A549 (cell line): ENCODE data around the gene ST6GAL1.

Source experiments
- BHLHE40 ChIP-seq: IDR thresholded peaks from 2 replicates; pipeline ENCODE4 v1.6.1; 2012; ENCODE audit warnings: low read depth, low read length, inconsistent platforms
- CTCF ChIP-seq: fragments of >200 bp; sonication (Bioruptor Twin); formaldehyde crosslinking; IDR thresholded peaks from 3 replicates; pipeline ENCODE4 v1.5.1; 2016
- EP300 ChIP-seq, 2 experiments: fragments of >200 bp; sonication (Bioruptor Twin); formaldehyde crosslinking; IDR thresholded peaks; 2 replicates in 1 of 2; 3 replicates in 1 of 2; pipeline ENCODE4 v1.6.1; 2016 to 2017
- KDM5A ChIP-seq: fragments of 200-600 bp; sonication (generic); IDR thresholded peaks from 2 replicates; pipeline ENCODE4 v1.6.1; 2016; ENCODE audit warnings: antibody characterized with exemption, mild to moderate bottlenecking
- MAFK ChIP-seq: fragments of 450-650 bp; IDR thresholded peaks from 2 replicates; pipeline ENCODE4 v1.6.1; 2014; ENCODE audit not compliant: partially characterized antibody
- MAZ ChIP-seq: fragments of 150-350 bp; IDR thresholded peaks from 2 replicates; pipeline ENCODE4 v1.6.1; 2014; ENCODE audit warnings: antibody characterized with exemption, low read depth, low read length, borderline replicate concordance
- PBX3 ChIP-seq: IDR thresholded peaks from 2 replicates; pipeline ENCODE4 v1.6.1; 2012
- PHF8 ChIP-seq: fragments of 200-600 bp; sonication (generic); IDR thresholded peaks from 2 replicates; pipeline ENCODE4 v1.6.1; 2016; ENCODE audit warnings: low read depth, mild to moderate bottlenecking, antibody characterized with exemption, moderate library complexity, borderline replicate concordance
- POLR2A ChIP-seq: IDR thresholded peaks from 2 replicates; pipeline ENCODE4 v1.6.1; 2012; ENCODE audit warnings: mild to moderate bottlenecking, low read length
- REST ChIP-seq: fragments of 200-600 bp; sonication (generic); IDR thresholded peaks from 2 replicates; pipeline ENCODE4 v1.6.1; 2016; ENCODE audit warnings: antibody characterized with exemption, mild to moderate bottlenecking, moderate library complexity

DNA sequence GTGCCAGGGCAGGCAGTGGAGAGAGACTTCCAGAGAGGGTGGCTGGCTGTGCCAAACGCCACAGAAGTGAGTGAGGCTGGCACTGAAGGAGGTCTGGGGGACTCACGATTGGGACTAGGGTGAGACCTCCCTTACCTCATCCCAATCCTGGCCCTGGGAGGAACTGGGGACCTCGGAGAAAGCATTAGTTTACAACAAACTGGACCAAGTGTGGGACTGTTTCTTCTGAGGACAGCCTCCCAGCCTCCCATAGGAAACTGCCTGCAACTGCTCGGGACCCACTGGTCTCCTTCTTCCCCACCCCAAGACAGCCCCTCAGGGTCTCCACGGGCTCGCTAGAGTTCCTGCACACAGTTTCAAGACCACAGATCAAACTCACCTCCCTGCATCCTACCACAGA lies 45.4 kb downstream of the ST6GAL1 start:
- TF ChIP-seq BHLHE40: no peak
- TF ChIP-seq MAZ: no peak
- no peak for TF ChIP-seq PBX3
- no peak for TF ChIP-seq CTCF
- no peak for TF ChIP-seq PHF8
- TF ChIP-seq POLR2A: no peak
- no peak for TF ChIP-seq REST
- no peak for TF ChIP-seq EP300 (IDR thresholded peaks at IDR 0.05)
- TF ChIP-seq MAFK: no peak
- no peak for TF ChIP-seq KDM5A
